DMS153 treated with DMSO at 0.1 percent for 48 hours (cell line): ENCODE data around the gene LSAMP.

ENCODE experiments used
- DNase-seq: peaks from one replicate; lab custom pipeline; 2025; ENCODE audit not compliant: unreplicated experiment; lab: John Stamatoyannopoulos, UW

Gene LSAMP

GRCh38 chr3:116445311-116445841 lies at the start of gene LSAMP:
Gene LSAMP (minus strand): TSS chr3:116445487.
- DNase-seq, result peak; percentile 47

- no peak for DNase-seq
Measured at GRCh38 chr3:116492379-116492778, 47.1 kb upstream of the LSAMP start.

- no peak for DNase-seq
Measured at GRCh38 chr3:116483135-116483534, 37.8 kb upstream of the LSAMP start.

GRCh38 chr3:116476691-116477090 lies 31.4 kb upstream of the LSAMP start:
- DNase-seq, result no peak

- no peak for DNase-seq
Measured at GRCh38 chr3:116474801-116475200, 29.5 kb upstream of the LSAMP start.

- DNase-seq, result peak; percentile 93
Measured at GRCh38 chr3:116474032-116474780, 28.9 kb upstream of the LSAMP start.

- no peak for DNase-seq
Measured at GRCh38 chr3:116473602-116474001, 28.3 kb upstream of the LSAMP start.

- DNase-seq, result no peak
Measured at GRCh38 chr3:116470605-116471197, 25.4 kb upstream of the LSAMP start.

GRCh38 chr3:116469546-116469945 lies 24.3 kb upstream of the LSAMP start:
- no peak for DNase-seq

GRCh38 chr3:116464276-116464798 lies 19.1 kb upstream of the LSAMP start:
- DNase-seq, result no peak

- no peak for DNase-seq
Measured at GRCh38 chr3:116453666-116454346, 8.5 kb upstream of the LSAMP start.

- DNase-seq, result no peak
Measured at GRCh38 chr3:116449546-116450350, 4.5 kb upstream of the LSAMP start.

- no peak for DNase-seq
Measured at GRCh38 chr3:116445990-116446389, 703 bp upstream of the LSAMP start.

GRCh38 chr3:116444819-116445310 lies 422 bp downstream of the LSAMP start:
- no peak for DNase-seq

- no peak for DNase-seq
Measured at GRCh38 chr3:116444115-116444747, 1.1 kb downstream of the LSAMP start.

GRCh38 chr3:116443191-116443661 lies 2.1 kb downstream of the LSAMP start:
- DNase-seq, result no peak

- no peak for DNase-seq
Measured at GRCh38 chr3:116442331-116443021, 2.8 kb downstream of the LSAMP start.

GRCh38 chr3:116441652-116442051 lies 3.6 kb downstream of the LSAMP start:
- DNase-seq, result no peak

GRCh38 chr3:116440196-116440595 lies 5.1 kb downstream of the LSAMP start:
- DNase-seq, result no peak
